GM18505 (cell line): Measurements from ENCODE around the gene PHF12.

ENCODE experiments used
- ATAC-seq: cut with Tn5 transposase; IDR thresholded peaks from one replicate; pipeline ENCODE4 v1.9.1; 2021; ENCODE audit not compliant: unreplicated experiment
- POLR2A ChIP-seq: IDR thresholded peaks from 4 replicates; pipeline ENCODE4 v1.6.1; 2011; ENCODE audit warnings: borderline replicate concordance; ENCODE audit not compliant: insufficient read depth, insufficient read length; ENCODE audit errors: extremely low read depth

Gene PHF12

GRCh38 chr17:28857905-28858800 is 93.2 kb downstream of the PHF12 start:
- no peak for ATAC-seq
- no peak for TF ChIP-seq POLR2A

DNA sequence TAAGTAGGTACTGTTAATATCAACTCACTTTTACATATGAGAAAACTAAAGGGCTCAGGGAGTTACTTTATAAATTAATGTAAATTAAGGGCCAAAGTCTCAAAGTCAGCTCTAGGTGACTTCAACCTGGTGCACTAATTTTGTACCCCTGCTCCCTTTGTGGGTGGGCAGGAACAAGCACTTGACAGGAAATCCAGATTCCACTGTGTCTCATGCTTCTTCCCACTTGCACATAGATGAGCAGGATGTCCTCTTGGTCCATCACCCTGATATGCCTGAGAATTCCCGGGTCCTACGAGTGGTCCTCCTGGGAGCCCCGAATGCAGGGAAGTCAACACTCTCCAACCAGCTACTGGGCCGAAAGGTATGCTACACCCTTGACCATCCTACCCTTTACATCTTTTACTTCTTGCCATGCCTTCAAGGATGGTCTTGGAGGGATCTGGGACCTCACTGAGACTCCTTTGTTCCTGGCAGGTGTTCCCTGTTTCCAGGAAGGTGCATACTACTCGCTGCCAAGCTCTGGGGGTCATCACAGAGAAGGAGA is 95.2 kb downstream of the PHF12 start:
- no peak for ATAC-seq
- TF ChIP-seq POLR2A = no peak

DNA sequence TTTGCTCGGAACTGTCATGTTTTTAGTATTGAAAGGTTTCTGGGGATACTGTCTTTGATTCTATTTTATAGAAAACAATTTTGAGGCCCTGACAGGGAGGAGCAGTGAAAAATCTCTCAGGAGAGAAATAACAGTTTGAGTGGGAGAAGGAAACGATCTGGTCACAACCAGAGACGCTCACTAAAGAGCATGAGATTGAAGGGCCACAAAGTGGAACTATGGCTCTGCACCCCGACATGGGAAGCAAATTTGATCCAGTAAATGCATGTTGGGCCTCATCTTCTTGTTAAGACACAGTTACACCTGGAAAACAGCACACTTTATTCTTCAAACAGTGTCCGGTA is 96.0 kb downstream of the PHF12 start:
- ATAC-seq = no peak

More for the DNA sequence above, 96.0 kb downstream of the PHF12 start:
- TF ChIP-seq POLR2A = no peak
